GM20000 (cell line): ENCODE data around the gene DOK7.

ENCODE experiments used
- DNase-seq: peaks from one replicate; pipeline ENCODE4 v3.0.0; 2012; ENCODE audit warnings: low spot score
- CTCF ChIP-seq: IDR thresholded peaks from 2 replicates; pipeline ENCODE4 v1.5.1; 2012; ENCODE audit warnings: mild to moderate bottlenecking, control low read depth; ENCODE audit errors: extremely low read depth, missing control alignments

Gene DOK7

GRCh38 chr4:3485886-3486540, 22.9 kb downstream of the DOK7 start:
- DNase-seq: no peak
- no peak for TF ChIP-seq CTCF

DNA sequence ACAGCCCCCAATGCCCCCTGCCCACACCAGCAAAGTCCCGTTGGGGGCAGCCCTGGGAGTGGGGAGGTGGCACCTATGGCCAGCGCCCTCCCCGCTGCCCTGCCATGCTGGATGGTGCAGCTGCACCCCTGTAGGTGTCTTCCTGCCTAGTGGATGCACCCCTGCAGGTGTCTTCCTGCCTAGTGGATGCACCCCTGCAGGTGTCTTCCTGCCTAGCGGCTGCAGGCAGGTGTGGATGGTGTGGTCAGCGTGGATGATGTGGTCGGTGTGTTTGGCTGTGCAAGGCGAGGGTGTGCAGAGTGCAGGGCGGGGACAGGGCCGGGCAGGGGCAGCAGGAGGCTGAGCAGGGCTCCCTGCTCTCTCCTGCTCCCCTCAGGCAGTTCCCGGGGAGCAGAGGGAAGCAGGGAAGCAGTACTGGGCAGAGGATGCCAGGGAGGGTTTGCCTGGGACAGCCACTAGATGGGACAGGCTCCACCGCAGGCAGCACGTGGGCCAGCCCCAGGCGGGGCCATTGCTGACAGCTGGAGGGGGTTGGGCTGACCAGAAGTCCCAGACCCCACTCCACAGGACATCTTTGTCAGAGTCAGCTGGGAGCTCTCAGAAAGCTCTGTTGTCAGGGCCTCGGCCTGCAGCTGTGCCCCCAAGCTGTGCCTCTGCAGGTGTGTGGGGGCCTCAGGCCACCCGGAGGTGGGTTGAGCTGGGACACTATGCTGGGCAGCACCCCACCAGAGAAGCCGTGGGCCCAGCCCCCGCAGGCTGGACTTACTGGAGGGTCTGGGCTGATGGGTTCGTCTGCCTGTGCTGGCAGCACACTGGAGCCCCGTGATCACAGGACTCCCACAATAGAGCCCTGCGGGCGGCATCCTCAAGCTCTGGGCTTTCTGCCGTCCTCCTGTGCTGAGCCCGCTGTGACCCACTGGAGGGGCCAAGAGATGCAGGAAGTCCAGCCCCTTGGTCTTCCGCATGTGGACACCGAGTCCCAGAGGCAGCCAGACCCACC, 23.7 kb downstream of the DOK7 start:
- no peak for DNase-seq
- TF ChIP-seq CTCF: no peak

DNA sequence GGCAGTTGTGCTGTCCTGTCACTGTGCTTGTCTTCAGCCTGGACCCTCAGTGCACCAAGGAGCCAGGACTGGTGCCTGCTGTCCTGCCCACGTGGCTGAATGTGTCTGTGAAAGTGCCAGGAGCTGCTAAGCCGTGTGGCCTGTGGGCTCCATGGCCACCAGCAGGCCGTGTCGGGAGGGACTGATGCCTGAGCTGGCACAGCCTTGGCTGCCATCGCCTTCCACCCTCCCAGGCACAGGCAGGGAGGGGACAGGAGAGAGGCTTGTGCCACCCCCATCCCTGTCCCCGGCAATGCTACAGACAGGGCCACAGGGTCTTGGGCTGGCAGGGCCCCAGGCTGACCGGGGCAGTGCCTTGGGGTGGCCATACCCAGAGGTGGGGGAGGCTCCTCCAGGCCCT, 24.8 kb downstream of the DOK7 start:
- no peak for TF ChIP-seq CTCF
- DNase-seq: no peak

GRCh38 chr4:3488820-3489219, 25.7 kb downstream of the DOK7 start:
- no peak for DNase-seq
- no peak for TF ChIP-seq CTCF

DNA sequence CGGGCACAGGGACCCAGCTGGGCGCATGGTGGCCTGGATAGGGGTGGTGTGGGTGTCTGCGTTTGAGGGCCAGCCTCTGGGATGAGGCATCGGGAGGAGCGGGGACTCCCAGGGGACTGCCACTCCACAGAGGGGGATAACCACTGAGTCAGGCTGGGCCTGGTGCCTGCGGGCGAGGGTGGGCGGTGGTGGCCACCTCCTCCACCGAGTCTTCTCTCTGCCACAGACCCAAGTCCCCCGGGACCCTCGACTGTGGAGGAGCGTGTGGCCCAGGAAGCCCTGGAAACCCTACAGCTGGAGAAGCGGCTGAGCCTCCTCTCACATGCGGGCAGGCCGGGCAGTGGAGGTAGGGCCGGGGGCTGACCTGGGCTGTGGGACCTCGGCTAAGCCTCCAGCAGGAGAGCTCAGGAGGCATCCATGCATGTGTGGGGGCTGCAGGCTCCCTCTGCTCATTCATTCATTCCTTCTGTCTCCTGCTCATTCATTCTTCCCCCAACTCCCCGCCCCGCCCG, 26.4 kb downstream of the DOK7 start:
- no peak for TF ChIP-seq CTCF
- DNase-seq: no peak

DNA sequence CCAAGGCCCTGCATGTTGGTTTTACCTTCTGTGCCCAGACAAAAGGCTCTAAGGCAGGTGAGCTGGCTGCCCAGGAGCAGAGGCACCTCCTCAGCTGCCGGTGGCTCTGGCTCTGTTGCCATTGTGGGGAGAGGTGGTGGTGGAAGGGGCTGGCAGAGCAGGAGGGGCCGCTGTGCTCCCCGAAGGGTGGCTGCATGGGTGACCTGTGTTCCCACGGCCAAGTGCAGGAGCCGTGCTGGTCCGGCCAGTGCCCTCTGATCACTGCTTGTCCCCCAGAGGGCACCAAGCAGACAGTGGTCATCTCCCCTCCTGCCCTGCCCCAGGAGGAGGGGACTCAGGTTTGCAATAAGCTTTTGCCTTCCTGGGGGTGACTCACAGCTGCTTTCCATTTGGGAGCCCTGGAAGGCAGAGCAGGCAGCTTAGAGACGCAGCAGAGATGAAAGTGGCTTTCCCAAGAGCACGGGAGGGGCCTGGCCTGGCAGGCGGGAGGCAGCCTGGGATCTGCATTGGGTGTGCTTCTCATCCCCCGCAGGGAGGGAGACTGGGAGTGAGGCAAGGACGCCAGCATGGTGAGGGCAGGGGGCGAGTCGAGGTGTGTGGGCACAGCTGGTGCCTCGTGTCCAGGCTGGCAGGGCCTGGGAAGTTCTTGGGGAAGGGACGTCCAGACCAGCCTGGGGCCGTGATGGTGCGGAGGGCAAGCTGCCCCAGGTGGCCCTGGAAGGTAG, 28.7 kb downstream of the DOK7 start:
- no peak for TF ChIP-seq CTCF
- DNase-seq: no peak
